Suprapubic skin (tissue), 3 donors: Measurements from ENCODE around the gene CENPM.

Experiments
- CTCF ChIP-seq, 2 donors: fragments of 200-600 bp in 1 of 2; fragments of 450-650 bp in 1 of 2; sonication (generic) in 1 of 2; IDR thresholded peaks; one replicate each; pipeline ENCODE4 v1.5.1; 2016 to 2019; ENCODE audit warnings: antibody characterized with exemption in 2 of 2, mild to moderate bottlenecking in 1 of 2, moderate library complexity in 1 of 2
- POLR2AphosphoS5 ChIP-seq, 3 donors: sonication (generic); formaldehyde crosslinking; IDR thresholded peaks; one replicate each; pipeline ENCODE4 v1.6.1; 2017; ENCODE audit warnings: antibody characterized with exemption in 3 of 3

DNA sequence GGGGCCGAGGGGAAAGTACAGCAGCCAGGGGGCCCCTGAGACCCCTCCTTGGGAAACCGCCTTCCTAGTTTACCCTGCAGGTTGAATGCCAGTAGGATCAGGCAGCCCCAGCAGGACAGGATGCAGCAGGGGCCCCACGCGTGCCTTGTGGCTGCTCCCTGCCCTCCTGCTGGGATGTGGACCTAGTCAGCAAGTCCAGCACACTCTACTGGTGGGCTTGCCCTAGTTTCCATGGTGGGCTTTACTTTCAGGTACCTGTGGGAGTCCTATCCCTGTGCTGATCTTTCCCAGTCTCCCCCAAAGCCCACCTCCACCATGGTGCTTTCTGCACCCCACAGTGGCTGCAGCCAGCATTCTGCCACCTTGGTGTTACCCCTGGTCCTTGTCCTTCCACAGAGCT is 54.2 kb downstream of the CENPM start:
- TF ChIP-seq CTCF (IDR thresholded peaks at IDR 0.05): no peak
- TF ChIP-seq POLR2AphosphoS5 (IDR thresholded peaks at IDR 0.05): no peak
